22Rv1 (cell line): ENCODE data around the gene SLC27A1.

Experiments used
- H3K27ac ChIP-seq: fragments of 450-650 bp; 2 replicates; pipeline ENCODE4 v1.5.1; 2017
- CTCF ChIP-seq: fragments of 450-650 bp; IDR thresholded peaks from 2 replicates; pipeline ENCODE4 v1.5.1; 2017; ENCODE audit warnings: mild to moderate bottlenecking
- ZFX ChIP-seq: fragments of 450-650 bp; IDR thresholded peaks from 2 replicates; pipeline ENCODE4 v1.6.1; 2017; ENCODE audit warnings: antibody characterized with exemption, borderline replicate concordance

Gene SLC27A1

GRCh38 chr19:17536955-17537354 is 66.6 kb downstream of the SLC27A1 start:
- TF ChIP-seq CTCF: no peak
- TF ChIP-seq ZFX: no peak
- H3K27ac ChIP-seq: no peak overlapping the region

- TF ChIP-seq CTCF (no peak), ZFX (no peak)
- peak overlapping the region; percentile 62 for H3K27ac ChIP-seq
Observed at GRCh38 chr19:17538684-17539237, 68.4 kb downstream of the SLC27A1 start.

GRCh38 chr19:17539238-17540117 is 69.2 kb downstream of the SLC27A1 start:
- TF ChIP-seq CTCF (peak; percentile 46), ZFX (no peak)
- peak overlapping the region; percentile 62 for H3K27ac ChIP-seq

- no peak for TF ChIP-seq CTCF
- TF ChIP-seq ZFX: no peak
- H3K27ac ChIP-seq: no peak overlapping the region
Observed at GRCh38 chr19:17540174-17540573, 69.8 kb downstream of the SLC27A1 start.

GRCh38 chr19:17541184-17541759 is 70.9 kb downstream of the SLC27A1 start:
- H3K27ac ChIP-seq: no peak overlapping the region
- TF ChIP-seq ZFX (no peak), CTCF (no peak)

GRCh38 chr19:17542042-17542441 is 71.7 kb downstream of the SLC27A1 start:
- H3K27ac ChIP-seq: no peak overlapping the region
- TF ChIP-seq ZFX (no peak), CTCF (no peak)
